Caki2 (cell line): ENCODE results near the gene FDX2. TPM values are rescaled to one million over a fixed set of nuclear protein-coding genes. Genes with fewer than 3 reads are reported as not detected.
A peak's percentile ranks its signal among the peaks of the same experiment; 100 is the strongest.

Source experiments
- DNase-seq: peaks from one replicate; pipeline ENCODE4 v3.0.0-alpha.2; 2015; ENCODE audit warnings: low read depth
- in situ Hi-C: cut with HindIII; loops from 2 replicates; pipeline ENCODE4 v1.10.0; 2016; ENCODE audit warnings: low sequenced_read_pairs, low pct_unique_long_range_greater_than_20kb, mixed read lengths
- total RNA-seq: library from RNA; depleted of rRNA; stranded (reverse); fragments of >200 nt; shearing (Covaris generic); gene quantifications from 2 replicates; pipeline ENCODE4 v1.2.3, GENCODE V29; 2014; ENCODE audit warnings: low replicate concordance; rRNA removed

FDX2 gene
- total RNA-seq, 1 experiment from 2014 or later = 27.9 TPM

DNA sequence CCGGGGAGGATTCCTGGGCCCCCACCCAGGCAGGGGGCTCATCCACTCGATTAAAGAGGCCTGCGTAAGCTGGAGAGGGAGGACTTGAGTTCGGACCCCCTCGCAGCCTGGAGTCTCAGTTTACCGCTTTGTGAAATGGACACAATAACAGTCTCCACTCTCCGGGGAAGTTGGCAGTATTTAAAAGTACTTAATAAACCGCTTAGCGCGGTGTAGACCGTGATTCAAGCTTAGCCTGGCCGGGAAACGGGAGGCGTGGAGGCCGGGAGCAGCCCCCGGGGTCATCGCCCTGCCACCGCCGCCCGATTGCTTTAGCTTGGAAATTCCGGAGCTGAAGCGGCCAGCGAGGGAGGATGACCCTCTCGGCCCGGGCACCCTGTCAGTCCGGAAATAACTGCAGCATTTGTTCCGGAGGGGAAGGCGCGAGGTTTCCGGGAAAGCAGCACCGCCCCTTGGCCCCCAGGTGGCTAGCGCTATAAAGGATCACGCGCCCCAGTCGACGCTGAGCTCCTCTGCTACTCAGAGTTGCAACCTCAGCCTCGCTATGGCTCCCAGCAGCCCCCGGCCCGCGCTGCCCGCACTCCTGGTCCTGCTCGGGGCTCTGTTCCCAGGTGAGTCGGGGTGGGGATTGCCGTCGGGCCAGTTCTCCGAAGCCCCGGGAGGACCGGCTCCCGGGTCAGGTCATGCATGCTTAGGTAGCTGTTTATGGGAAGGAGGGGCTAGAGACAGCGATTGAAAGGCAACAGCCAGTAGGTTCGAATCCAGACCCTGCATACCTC lies 45.0 kb downstream of the FDX2 start, which contains the start of gene ICAM1:
TSS of gene ICAM1 (plus strand) at position 505 of the 779 bp plus-strand sequence. CDS start at position 545, 40 bp downstream.
- in situ Hi-C loops = no loop called here
- DNase-seq = no peak

DNA sequence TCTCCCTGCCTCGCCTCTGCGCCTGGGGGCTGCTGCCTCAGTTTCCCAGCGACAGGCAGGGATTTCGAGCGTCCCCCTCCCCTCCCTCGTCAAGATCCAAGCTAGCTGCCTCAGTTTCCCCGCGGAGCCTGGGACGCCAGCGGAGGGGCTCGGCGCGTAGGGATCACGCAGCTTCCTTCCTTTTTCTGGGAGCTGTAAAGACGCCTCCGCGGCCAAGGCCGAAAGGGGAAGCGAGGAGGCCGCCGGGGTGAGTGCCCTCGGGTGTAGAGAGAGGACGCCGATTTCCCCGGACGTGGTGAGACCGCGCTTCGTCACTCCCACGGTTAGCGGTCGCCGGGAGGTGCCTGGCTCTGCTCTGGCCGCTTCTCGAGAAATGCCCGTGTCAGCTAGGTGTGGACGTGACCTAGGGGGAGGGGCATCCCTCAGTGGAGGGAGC lies 45.6 kb downstream of the FDX2 start:
- DNase-seq = no peak
- in situ Hi-C loops = no loop called here

GRCh38 chr19:10269333-10270179 lies 46.3 kb downstream of the FDX2 start:
- peak; percentile 37 for DNase-seq
- in situ Hi-C loops = no loop called here

DNA sequence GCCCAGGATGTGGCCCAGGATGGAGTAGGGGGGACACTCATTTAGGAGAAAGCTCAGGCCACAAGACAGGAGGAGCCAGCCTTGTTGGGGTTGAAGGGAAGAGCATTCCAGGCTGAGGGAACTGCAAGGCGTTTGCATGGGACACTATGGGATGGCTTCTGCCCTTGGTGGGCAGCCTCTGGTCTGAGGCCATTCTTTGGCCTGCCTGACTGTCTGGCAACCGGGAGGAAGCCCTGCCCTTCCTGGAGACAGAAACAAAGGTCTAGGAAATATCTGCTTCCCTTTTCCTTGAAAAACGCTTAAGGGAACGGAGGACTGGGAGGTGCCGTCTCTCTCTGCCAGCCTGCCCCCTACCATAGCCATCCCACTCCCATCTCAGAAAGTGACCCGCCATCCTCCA lies 47.7 kb downstream of the FDX2 start:
- in situ Hi-C loops = no loop called here
- no peak for DNase-seq

DNA sequence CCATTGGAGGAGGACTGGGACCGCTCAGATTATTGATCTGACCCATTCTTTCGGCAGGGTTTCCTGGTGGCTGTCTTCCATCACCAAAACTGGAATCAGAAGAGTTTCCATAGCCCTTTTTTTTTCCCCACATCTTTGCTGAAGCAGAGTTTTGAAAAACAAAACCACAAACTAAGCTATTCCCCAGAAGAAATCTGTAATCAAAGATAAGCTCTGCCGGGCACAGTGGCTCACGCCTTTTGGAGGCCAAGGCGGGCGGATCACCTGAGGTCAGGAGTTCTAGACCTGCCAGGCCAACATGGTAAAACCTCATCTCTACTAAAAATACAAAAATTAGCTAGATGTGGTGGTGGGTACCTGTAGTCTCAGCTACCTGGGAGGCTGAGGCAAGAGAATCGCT lies 49.1 kb downstream of the FDX2 start:
- DNase-seq = no peak
- in situ Hi-C loops = no loop called here

DNA sequence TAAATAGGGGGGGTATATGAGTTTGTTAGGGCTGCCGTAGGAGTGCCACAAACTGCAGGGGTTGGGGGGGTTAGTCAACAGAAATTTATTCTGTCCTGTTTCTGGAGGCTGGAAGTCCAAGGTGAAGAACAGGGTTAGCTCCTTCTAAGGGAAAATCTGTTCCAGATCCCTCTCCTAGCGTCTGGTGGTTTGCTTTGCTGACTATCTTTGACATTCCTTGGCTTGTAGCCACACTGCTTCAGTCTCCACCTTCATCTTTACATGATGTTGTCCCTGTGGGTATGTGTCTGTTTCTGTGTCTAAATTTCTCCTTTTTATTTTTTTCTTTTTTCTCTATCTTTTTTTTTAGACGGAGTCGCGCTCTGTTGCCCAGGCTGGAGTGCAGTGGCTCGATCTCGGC lies 53.0 kb downstream of the FDX2 start:
- in situ Hi-C loops = no loop called here
- no peak for DNase-seq

- in situ Hi-C loops = no loop called here
- no peak for DNase-seq
Measured at GRCh38 chr19:10260141-10260584, 55.7 kb downstream of the FDX2 start.

Other genes starting within 250 kb of the FDX2 start
- 10.0 and 13.3 TPM in 2 replicates for gene SHFL, start 229.7 kb downstream of the FDX2 start, total RNA-seq
- 1.4 TPM in 1 of 2 replicates, not detected in the other for gene ANGPTL6, start 213.3 kb downstream of the FDX2 start, total RNA-seq
- gene PPAN, start 209.7 kb downstream of the FDX2 start, total RNA-seq = 40.0 TPM in 2 replicates
- 1.8 and 2.8 TPM in 2 replicates for gene P2RY11, start 204.3 kb downstream of the FDX2 start, total RNA-seq
- 190 and 194 TPM in 2 replicates for gene EIF3G, start 196.1 kb downstream of the FDX2 start, total RNA-seq
- gene DNMT1, start 121.1 kb downstream of the FDX2 start, total RNA-seq = 25.4 and 39.0 TPM in 2 replicates
- gene S1PR2, start 84.7 kb downstream of the FDX2 start, total RNA-seq = 1.9 and 2.5 TPM in 2 replicates
- gene MRPL4, start 63.8 kb downstream of the FDX2 start, total RNA-seq = 64.6 and 65.2 TPM in 2 replicates
- gene ICAM1, start 44.9 kb downstream of the FDX2 start, total RNA-seq = 0.43 TPM in 1 of 2 replicates, not detected in the other
- not detected in 2 replicates for gene ICAM4, start 29.1 kb downstream of the FDX2 start, total RNA-seq
- gene ICAM5, start 26.1 kb downstream of the FDX2 start, total RNA-seq = 0.20 and 0.23 TPM in 2 replicates
- gene ZGLP1, start 6.2 kb downstream of the FDX2 start, total RNA-seq = not detected in 2 replicates
- 9.2 and 10.6 TPM in 2 replicates for gene RAVER1, start 17.5 kb upstream of the FDX2 start, total RNA-seq
- gene ICAM3, start 23.6 kb upstream of the FDX2 start, total RNA-seq = 10.1 and 12.2 TPM in 2 replicates
- 34.3 and 47.6 TPM in 2 replicates for gene TYK2, start 64.6 kb upstream of the FDX2 start, total RNA-seq
- 120 and 175 TPM in 2 replicates for gene CDC37, start 87.5 kb upstream of the FDX2 start, total RNA-seq
- gene PDE4A, start 104.5 kb upstream of the FDX2 start, total RNA-seq = 0.20 and 3.6 TPM in 2 replicates
- gene KEAP1, start 187.3 kb upstream of the FDX2 start, total RNA-seq = 98.3 and 114 TPM in 2 replicates
- 4.6 and 11.6 TPM in 2 replicates for gene S1PR5, start 201.4 kb upstream of the FDX2 start, total RNA-seq
- 17.8 and 38.4 TPM in 2 replicates for gene ATG4D, start 227.9 kb upstream of the FDX2 start, total RNA-seq
- 7.4 and 7.5 TPM in 2 replicates for gene KRI1, start 250.0 kb upstream of the FDX2 start, total RNA-seq